Keratinocyte (primary cell): ENCODE data around the gene KIF1B. TPM values are rescaled to one million over a fixed set of nuclear protein-coding genes. Genes with fewer than 3 reads are reported as not detected.

Source experiments
- DNase-seq: peaks from one replicate; pipeline ENCODE4 v3.0.0-alpha.2; 2011; ENCODE audit warnings: low read depth, missing footprints, low spot score
- FAIRE-seq: peaks from 2 replicates; lab custom pipeline; 2011; peaks lifted over from hg19 to GRCh38; lab: Jason Lieb, UNC
- H2AFZ ChIP-seq: 2 replicates; pipeline ENCODE4 v1.6.0; 2012; ENCODE audit warnings: low read length, control low read depth, inconsistent platforms; ENCODE audit not compliant: control insufficient read depth
- H3K27ac ChIP-seq: 2 replicates; pipeline ENCODE4 v1.5.1; 2011; ENCODE audit warnings: low read length; ENCODE audit not compliant: control insufficient read depth, insufficient read depth
- H3K27me3 ChIP-seq: 3 replicates; pipeline ENCODE4 v1.6.0; 2011; ENCODE audit warnings: low read length; ENCODE audit not compliant: control insufficient read depth, insufficient read depth; ENCODE audit errors: extremely low read depth
- H3K36me3 ChIP-seq, 2 experiments: 2 replicates in 1 of 2; 3 replicates in 1 of 2; pipeline ENCODE4 v1.5.1; 2011; ENCODE audit warnings: low read length in 2 of 2, mild to moderate bottlenecking in 1 of 2; ENCODE audit not compliant: control insufficient read depth in 2 of 2, insufficient read depth in 2 of 2; ENCODE audit errors: extremely low read depth in 1 of 2
- H3K4me1 ChIP-seq: 3 replicates; pipeline ENCODE4 v1.5.1; 2011; ENCODE audit warnings: low read length; ENCODE audit not compliant: control insufficient read depth, insufficient read depth; ENCODE audit errors: extremely low read depth
- H3K4me2 ChIP-seq: 3 replicates; pipeline ENCODE4 v1.6.0; 2011; ENCODE audit warnings: low read depth, low read length; ENCODE audit not compliant: control insufficient read depth, insufficient read depth; ENCODE audit errors: extremely low read depth
- H3K4me3 ChIP-seq, 3 experiments: fragments of 200-600 bp in 1 of 3; sonication (generic) in 1 of 3; 2 replicates in 2 of 3; 3 replicates in 1 of 3; pipeline ENCODE4 v1.5.1; 2011 to 2016; ENCODE audit warnings: low read length in 3 of 3, mild to moderate bottlenecking in 3 of 3, control low read depth in 2 of 3, inconsistent platforms in 1 of 3, low read depth in 1 of 3, mixed read lengths in 1 of 3, mixed run types in 1 of 3, moderate library complexity in 1 of 3; ENCODE audit not compliant: control insufficient read depth in 2 of 3, insufficient read depth in 2 of 3; ENCODE audit errors: extremely low read depth in 1 of 3
- H3K79me2 ChIP-seq: 2 replicates; pipeline ENCODE4 v1.6.0; 2012; ENCODE audit warnings: low read length; ENCODE audit not compliant: control insufficient read depth, insufficient read depth
- H3K9ac ChIP-seq: 3 replicates; pipeline ENCODE4 v1.6.0; 2011; ENCODE audit warnings: low read length; ENCODE audit not compliant: control insufficient read depth, insufficient read depth; ENCODE audit errors: extremely low read depth
- H3K9me1 ChIP-seq: 3 replicates; pipeline ENCODE4 v1.6.0; 2011; ENCODE audit warnings: low read length; ENCODE audit not compliant: control insufficient read depth, insufficient read depth; ENCODE audit errors: extremely low read depth
- H3K9me3 ChIP-seq: 2 replicates; pipeline ENCODE4 v1.5.1; 2012; ENCODE audit warnings: low read depth, low read length; ENCODE audit not compliant: control insufficient read depth
- H4K20me1 ChIP-seq: 3 replicates; pipeline ENCODE4 v1.6.0; 2011; ENCODE audit warnings: low read length; ENCODE audit not compliant: control insufficient read depth, insufficient read depth; ENCODE audit errors: extremely low read depth
- EZH2 ChIP-seq: IDR thresholded peaks from one replicate; pipeline ENCODE4 v1.6.1; 2012; ENCODE audit warnings: inconsistent platforms, mild to moderate bottlenecking, low read length, moderate library complexity
- dilution Hi-C: fragments of 300-500 bp; cut with MboI; formaldehyde crosslinking; loops from one replicate; pipeline ENCODE4 v1.7.0; 2020; ENCODE audit warnings: low sequenced_read_pairs; ENCODE audit not compliant: extremely low pct_ligation_motif_present
- polyA plus RNA-seq, 5 experiments: library from polyadenylated mRNA; depleted of rRNA in 3 of 5; stranded (reverse) in 3 of 5; stranded (forward) in 1 of 5; unstranded in 1 of 5; fragments of >200 nt; gene quantifications; 1 replicate in 1 of 5; 2 replicates in 3 of 5; 3 replicates in 1 of 5; pipeline versions ENCODE4 v1.2.1 to v1.2.3, GENCODE V29; 2011 to 2012; ENCODE audit warnings: missing spikeins in 2 of 5, low read depth in 1 of 5, low replicate concordance in 1 of 5
- TF ChIP-seq, protein P1 (sequence below), 3 experiments: IDR thresholded peaks in 1 of 3; conservative IDR thresholded peaks in 1 of 3; optimal IDR thresholded peaks in 1 of 3; 2 replicates in 2 of 3; 3 replicates in 1 of 3; pipeline versions ENCODE3 to v1.5.1; 2011; ENCODE audit warnings: low read length in 3 of 3, mild to moderate bottlenecking in 3 of 3, moderate library complexity in 2 of 3, control low read depth in 1 of 3, inconsistent platforms in 1 of 3; ENCODE audit not compliant: insufficient read depth in 2 of 3; ENCODE audit errors: extremely low read depth in 1 of 3

Gene KIF1B
- polyA plus RNA-seq, 1 donor (not counting 4 experiments of a cell fraction or from before 2014, with no cell fraction given), result 15.1 TPM

DNA sequence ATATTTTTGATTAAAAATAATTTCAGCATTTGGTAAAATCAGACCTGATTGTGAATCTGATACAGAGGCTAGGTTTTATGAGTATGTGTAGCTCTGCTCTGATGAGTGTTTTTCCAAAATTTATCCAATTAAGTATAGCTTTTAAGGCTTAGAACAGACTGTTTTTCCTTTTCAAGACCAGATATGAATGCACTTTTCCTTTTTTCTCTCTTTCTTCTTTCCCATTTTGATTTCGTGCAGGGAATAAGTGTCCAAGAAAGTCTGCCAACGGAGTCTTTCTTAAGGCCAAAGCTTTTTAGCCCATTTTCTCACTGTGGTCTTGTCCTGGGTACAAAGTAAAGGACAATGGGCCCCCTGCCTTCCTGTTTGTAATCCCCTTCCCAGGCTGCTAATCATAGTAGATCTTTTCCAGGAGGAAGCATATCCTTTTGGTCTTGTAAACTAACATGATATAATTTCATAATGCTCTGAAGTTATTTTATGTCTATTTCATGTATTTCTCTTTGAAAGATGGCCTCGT, 2.9 kb downstream of the KIF1B start:
- no peak for FAIRE-seq
- no peak for DNase-seq
- no peak overlapping the region for H3K9ac ChIP-seq
- H3K9me3 ChIP-seq, result no peaks in the 10 kb centered on the region
- TF ChIP-seq EZH2, result no peak
- TF ChIP-seq, protein P1, sequence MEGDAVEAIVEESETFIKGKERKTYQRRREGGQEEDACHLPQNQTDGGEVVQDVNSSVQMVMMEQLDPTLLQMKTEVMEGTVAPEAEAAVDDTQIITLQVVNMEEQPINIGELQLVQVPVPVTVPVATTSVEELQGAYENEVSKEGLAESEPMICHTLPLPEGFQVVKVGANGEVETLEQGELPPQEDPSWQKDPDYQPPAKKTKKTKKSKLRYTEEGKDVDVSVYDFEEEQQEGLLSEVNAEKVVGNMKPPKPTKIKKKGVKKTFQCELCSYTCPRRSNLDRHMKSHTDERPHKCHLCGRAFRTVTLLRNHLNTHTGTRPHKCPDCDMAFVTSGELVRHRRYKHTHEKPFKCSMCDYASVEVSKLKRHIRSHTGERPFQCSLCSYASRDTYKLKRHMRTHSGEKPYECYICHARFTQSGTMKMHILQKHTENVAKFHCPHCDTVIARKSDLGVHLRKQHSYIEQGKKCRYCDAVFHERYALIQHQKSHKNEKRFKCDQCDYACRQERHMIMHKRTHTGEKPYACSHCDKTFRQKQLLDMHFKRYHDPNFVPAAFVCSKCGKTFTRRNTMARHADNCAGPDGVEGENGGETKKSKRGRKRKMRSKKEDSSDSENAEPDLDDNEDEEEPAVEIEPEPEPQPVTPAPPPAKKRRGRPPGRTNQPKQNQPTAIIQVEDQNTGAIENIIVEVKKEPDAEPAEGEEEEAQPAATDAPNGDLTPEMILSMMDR (optimal IDR thresholded peaks at IDR 0.05 in 1 of 3, IDR thresholded peaks at IDR 0.05 in 1 of 3, conservative IDR thresholded peaks at IDR 0.05 in 1 of 3; ENCODE audit: extremely low read depth in 1 of 3, insufficient read depth in 2 of 3, low read length in 3 of 3), result no peak
- H3K9me1 ChIP-seq, result peaks cover 2% of the 10 kb centered on the region
- H3K27ac ChIP-seq, result no peak overlapping the region
- H3K4me2 ChIP-seq, result no peak overlapping the region
- H3K36me3 ChIP-seq, result no peaks in the 10 kb centered on the region
- dilution Hi-C loops, result no loop called here
- H3K4me3 ChIP-seq, result no peak overlapping the region
- peaks cover 16% of the 10 kb centered on the region for H3K4me1 ChIP-seq
- H2AFZ ChIP-seq, result no peak overlapping the region
- no peaks in the 10 kb centered on the region for H3K27me3 ChIP-seq
- peaks cover 3% of the 10 kb centered on the region for H4K20me1 ChIP-seq
- H3K79me2 ChIP-seq, result peaks cover 64% of the 10 kb centered on the region

- Histone ChIP-seq H3K4me1 (peaks cover 12% of the 10 kb centered on the region), H3K27me3 (no peaks in the 10 kb centered on the region), H4K20me1 (peaks cover 3% of the 10 kb centered on the region), H3K4me2 (no peak overlapping the region), H3K9me3 (no peaks in the 10 kb centered on the region), H3K36me3 (no peaks in the 10 kb centered on the region), H3K79me2 (peaks cover 79% of the 10 kb centered on the region), H3K9ac (no peak overlapping the region), H3K4me3 (no peak overlapping the region), H3K9me1 (peaks cover 2% of the 10 kb centered on the region), H2AFZ (no peak overlapping the region), H3K27ac (no peak overlapping the region)
- no peak for FAIRE-seq
- no peak for TF ChIP-seq EZH2
- TF ChIP-seq, protein P1 (optimal IDR thresholded peaks at IDR 0.05 in 1 of 3, IDR thresholded peaks at IDR 0.05 in 1 of 3, conservative IDR thresholded peaks at IDR 0.05 in 1 of 3; ENCODE audit: extremely low read depth in 1 of 3, insufficient read depth in 2 of 3, low read length in 3 of 3), result no peak
- no peak for DNase-seq
- dilution Hi-C loops, result no loop called here
Observed at GRCh38 chr1:10216090-10216749, 5.8 kb downstream of the KIF1B start.
